Hepatocyte (in vitro differentiated cells): ENCODE measurements around the gene PPP1R12A. TPM values are rescaled to one million over a fixed set of nuclear protein-coding genes. Genes with fewer than 3 reads are reported as not detected.
A peak's percentile ranks its signal among the peaks of the same experiment; 100 is the strongest.

Source experiments
- DNase-seq: peaks from one replicate; pipeline ENCODE4 v3.0.0-alpha.2; 2016; ENCODE audit warnings: low spot score
- H2AFZ ChIP-seq: fragments of 200-600 bp; sonication (generic); 2 replicates; pipeline ENCODE4 v1.6.0; 2016; ENCODE audit warnings: antibody characterized with exemption, mild to moderate bottlenecking
- H3K27ac ChIP-seq: fragments of 200-600 bp; sonication (generic); 2 replicates; pipeline ENCODE4 v1.5.1; 2016; ENCODE audit warnings: mild to moderate bottlenecking
- H3K27me3 ChIP-seq: fragments of 200-600 bp; sonication (generic); 2 replicates; pipeline ENCODE4 v1.6.1; 2016
- H3K36me3 ChIP-seq: fragments of 200-600 bp; sonication (generic); replicated peaks from 2 replicates; pipeline ENCODE4 v1.5.1; 2016; ENCODE audit warnings: low read depth; ENCODE audit not compliant: insufficient read depth
- H3K4me1 ChIP-seq: fragments of 200-600 bp; sonication (generic); 2 replicates; pipeline ENCODE4 v1.5.1; 2016; ENCODE audit warnings: mild to moderate bottlenecking, moderate library complexity; ENCODE audit not compliant: insufficient read depth
- H3K4me2 ChIP-seq: fragments of 200-600 bp; sonication (generic); 2 replicates; pipeline ENCODE4 v1.6.0; 2016
- H3K4me3 ChIP-seq: fragments of 200-600 bp; sonication (generic); 2 replicates; pipeline ENCODE4 v1.5.1; 2016; ENCODE audit warnings: mild to moderate bottlenecking
- H3K79me2 ChIP-seq: fragments of 200-600 bp; sonication (generic); 2 replicates; pipeline ENCODE4 v1.6.0; 2017; ENCODE audit warnings: mild to moderate bottlenecking
- H3K9me2 ChIP-seq: fragments of 200-600 bp; sonication (generic); replicated peaks from 2 replicates; pipeline ENCODE4 v1.6.0; 2017; ENCODE audit warnings: mild to moderate bottlenecking; ENCODE audit not compliant: insufficient read depth
- H3K9me3 ChIP-seq: fragments of 200-600 bp; sonication (generic); 2 replicates; pipeline ENCODE4 v1.5.1; 2016; ENCODE audit warnings: low read depth, mild to moderate bottlenecking
- H4K20me1 ChIP-seq: fragments of 200-600 bp; sonication (generic); 2 replicates; pipeline ENCODE4 v1.6.0; 2016; ENCODE audit warnings: mild to moderate bottlenecking; ENCODE audit not compliant: insufficient read depth, poor library complexity, severe bottlenecking
- CTCF ChIP-seq: fragments of 200-600 bp; sonication (generic); IDR thresholded peaks from 2 replicates; pipeline ENCODE4 v1.5.1; 2016; ENCODE audit warnings: antibody characterized with exemption, mild to moderate bottlenecking; ENCODE audit not compliant: poor library complexity
- EZH2 ChIP-seq: fragments of 200-600 bp; sonication (generic); IDR thresholded peaks from 2 replicates; pipeline ENCODE4 v1.6.1; 2016; ENCODE audit warnings: antibody characterized with exemption, mild to moderate bottlenecking, borderline replicate concordance
- EZH2phosphoT487 ChIP-seq: fragments of 200-600 bp; sonication (generic); IDR thresholded peaks from one replicate; pipeline ENCODE4 v1.6.1; 2018; ENCODE audit warnings: antibody characterized with exemption, mild to moderate bottlenecking, low read depth, moderate library complexity; ENCODE audit not compliant: unreplicated experiment, severe bottlenecking
- WGBS: methylation state at CpG from one replicate; pipeline ENCODE4 v1.1.6; 2016; ENCODE audit warnings: low lambda C conversion rate; ENCODE audit errors: missing lambda C conversion rate; 5-methylcytosine and 5-hydroxymethylcytosine counted together
- polyA plus RNA-seq: library from polyadenylated mRNA; unstranded; fragments of >200 nt; fragmentation: Nextera tagmentation; extraction: Ambion mirVana; gene quantifications from 2 replicates; pipeline ENCODE4 v1.2.1, GENCODE V29; 2016
- total RNA-seq: library from RNA; depleted of rRNA; stranded (reverse); fragments of >200 nt; gene quantifications from 2 replicates; pipeline ENCODE4 v1.2.3, GENCODE V29; 2014

PPP1R12A gene
- total and polyA plus RNA-seq, 2 experiments from 2014 or later, result 71.7 to 74.0 TPM

DNA sequence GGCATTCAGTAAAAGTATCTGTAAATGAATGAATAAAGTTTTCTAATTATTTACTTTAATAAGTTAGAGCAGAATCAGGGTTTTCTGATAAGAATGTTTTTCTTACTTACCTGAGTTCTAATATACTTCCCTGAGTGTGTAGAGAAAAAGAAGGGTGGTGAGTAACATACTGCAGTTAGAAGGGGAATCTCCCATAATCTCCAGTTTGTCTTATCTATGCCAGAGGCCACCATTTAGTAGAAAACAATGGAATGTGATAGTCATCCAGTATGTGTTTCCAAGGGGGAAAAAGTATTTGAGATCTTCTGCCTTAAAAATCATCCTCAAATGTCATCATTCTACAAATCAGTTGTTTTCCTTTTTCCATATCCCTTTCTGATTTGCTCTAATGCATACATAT is 187.6 kb downstream of the PPP1R12A start:
- H3K9me2 ChIP-seq, result no peaks in the 10 kb centered on the region
- no peak overlapping the region for H3K4me2 ChIP-seq
- H3K79me2 ChIP-seq, result no peaks in the 10 kb centered on the region
- TF ChIP-seq CTCF, result no peak
- no peak for TF ChIP-seq EZH2
- no peak for TF ChIP-seq EZH2phosphoT487
- no peaks in the 10 kb centered on the region for H3K36me3 ChIP-seq
- no peak overlapping the region for H2AFZ ChIP-seq
- DNase-seq, result no peak
- no peaks in the 10 kb centered on the region for H3K9me3 ChIP-seq
- H3K4me1 ChIP-seq, result no peaks in the 10 kb centered on the region
- H3K4me3 ChIP-seq, result no peak overlapping the region
- H3K27ac ChIP-seq, result no peak overlapping the region
- H4K20me1 ChIP-seq, result no peaks in the 10 kb centered on the region
- no peaks in the 10 kb centered on the region for H3K27me3 ChIP-seq

DNA sequence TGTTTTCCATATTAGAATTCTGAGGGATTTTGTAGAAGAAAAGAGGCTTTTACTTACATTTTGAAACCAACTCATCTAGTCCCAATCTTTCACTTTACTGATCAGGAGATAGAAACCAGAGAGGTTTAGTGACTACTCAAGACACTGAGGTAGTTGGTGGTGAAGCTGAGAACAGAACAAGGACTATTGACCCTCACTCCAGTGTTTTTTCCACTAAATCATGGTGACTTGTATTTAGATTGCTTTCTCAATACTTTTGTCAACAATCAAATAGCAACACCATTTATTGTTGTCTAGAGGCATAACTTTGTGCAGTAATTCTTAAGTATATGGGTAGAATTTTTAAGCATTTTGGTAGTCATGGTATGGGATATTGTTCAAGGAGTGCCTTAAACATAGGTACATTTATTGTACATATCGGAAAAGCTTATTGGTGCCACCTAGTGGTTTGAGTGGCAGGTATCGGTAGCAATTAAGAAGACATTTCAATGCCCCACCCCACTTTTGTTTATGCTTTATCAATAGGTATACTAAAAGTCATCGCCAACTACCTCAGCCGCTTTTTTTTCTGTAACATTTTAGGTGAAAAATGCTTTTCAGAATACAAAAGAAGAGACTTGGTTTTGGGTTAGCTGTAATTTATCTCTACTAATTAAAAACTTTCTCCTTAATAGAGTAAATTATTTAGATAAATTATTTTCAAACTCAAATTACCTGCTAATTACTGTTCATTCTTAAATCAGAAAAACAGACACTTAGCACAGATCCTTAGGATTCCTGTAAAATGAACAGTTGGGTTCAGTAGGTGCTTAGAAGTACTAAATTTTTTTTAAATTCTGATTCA is 196.8 kb downstream of the PPP1R12A start:
- no peak overlapping the region for H3K27ac ChIP-seq
- peak; percentile 73 for DNase-seq
- H3K36me3 ChIP-seq, result no peaks in the 10 kb centered on the region
- no peaks in the 10 kb centered on the region for H3K27me3 ChIP-seq
- H3K79me2 ChIP-seq, result no peaks in the 10 kb centered on the region
- no peak overlapping the region for H3K4me3 ChIP-seq
- no peaks in the 10 kb centered on the region for H3K9me2 ChIP-seq
- no peaks in the 10 kb centered on the region for H3K9me3 ChIP-seq
- no peaks in the 10 kb centered on the region for H3K4me1 ChIP-seq
- TF ChIP-seq EZH2phosphoT487, result no peak
- peak; percentile 63 for TF ChIP-seq CTCF
- no peaks in the 10 kb centered on the region for H4K20me1 ChIP-seq
- H3K4me2 ChIP-seq, result no peak overlapping the region
- H2AFZ ChIP-seq, result peak overlapping the region; percentile 16
- WGBS, result 25% methylated on average over 4 of the region's 4 CpGs

DNA sequence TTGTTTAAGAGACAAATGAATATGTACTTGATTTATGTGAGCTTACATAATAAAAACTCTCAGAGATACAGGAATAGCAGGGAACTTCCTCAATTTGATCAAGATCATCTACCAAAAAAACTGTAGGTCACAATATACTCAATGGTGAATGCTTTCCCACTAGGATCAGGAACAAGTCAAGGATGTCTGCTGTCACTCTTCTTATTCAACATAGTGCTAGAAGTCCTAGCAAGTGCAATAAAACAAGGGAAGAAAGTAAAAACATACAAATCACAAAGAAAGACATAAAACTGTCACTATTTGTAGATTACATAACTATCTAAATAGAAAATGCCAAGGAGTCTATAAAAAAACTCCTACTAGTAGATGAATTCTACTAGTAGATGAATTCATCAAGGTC is 202.3 kb downstream of the PPP1R12A start:
- Histone ChIP-seq H2AFZ (no peak overlapping the region), H3K9me2 (no peaks in the 10 kb centered on the region), H3K4me1 (no peaks in the 10 kb centered on the region), H3K79me2 (no peaks in the 10 kb centered on the region), H3K9me3 (no peaks in the 10 kb centered on the region), H4K20me1 (no peaks in the 10 kb centered on the region), H3K4me3 (no peak overlapping the region), H3K27ac (no peak overlapping the region), H3K27me3 (no peaks in the 10 kb centered on the region), H3K4me2 (no peak overlapping the region), H3K36me3 (no peaks in the 10 kb centered on the region)
- no peak for TF ChIP-seq EZH2
- TF ChIP-seq CTCF, result no peak
- no peak for TF ChIP-seq EZH2phosphoT487
- no peak for DNase-seq

GRCh38 chr12:79725987-79726386 is 208.9 kb downstream of the PPP1R12A start:
- H3K27me3 ChIP-seq, result no peaks in the 10 kb centered on the region
- no peaks in the 10 kb centered on the region for H4K20me1 ChIP-seq
- H3K4me1 ChIP-seq, result no peaks in the 10 kb centered on the region
- no peak overlapping the region for H3K27ac ChIP-seq
- no peak for DNase-seq
- no peaks in the 10 kb centered on the region for H3K36me3 ChIP-seq
- H3K4me3 ChIP-seq, result no peak overlapping the region
- no peak for TF ChIP-seq EZH2
- no peak for TF ChIP-seq EZH2phosphoT487
- TF ChIP-seq CTCF, result no peak
- H3K9me3 ChIP-seq, result no peaks in the 10 kb centered on the region
- H3K4me2 ChIP-seq, result no peak overlapping the region
- no peaks in the 10 kb centered on the region for H3K79me2 ChIP-seq
- no peak overlapping the region for H2AFZ ChIP-seq
- no peaks in the 10 kb centered on the region for H3K9me2 ChIP-seq
- WGBS, result 42% methylated on average over 1 of the region's 1 CpG
